ENCODE measurements around the gene LIPJ.

Gene LIPJ

GRCh38 chr10:88586462-88586861 lies at the start of gene LIPJ:
Gene LIPJ (plus strand): TSS chr10:88586762. CDS start chr10:88590688, 3,926 bp downstream.
- DNase-seq (ENCODE audit: low read depth in 3 of 3), result no peak

GRCh38 chr10:88537322-88537721 lies 49.2 kb upstream of the LIPJ start:
- DNase-seq (ENCODE audit: low read depth in 3 of 3), result no peak

GRCh38 chr10:88538048-88538447 lies 48.5 kb upstream of the LIPJ start:
- no peak for DNase-seq (ENCODE audit: low read depth in 3 of 3)

- no peak for DNase-seq (ENCODE audit: low read depth in 3 of 3)
These were observed 46.2 kb upstream of the LIPJ start for GRCh38 chr10:88540351-88540750.

GRCh38 chr10:88541116-88541626 lies 45.4 kb upstream of the LIPJ start:
- no peak for DNase-seq (ENCODE audit: low read depth in 3 of 3)

- no peak for DNase-seq (ENCODE audit: low read depth in 3 of 3)
These were observed 44.0 kb upstream of the LIPJ start for GRCh38 chr10:88542522-88542921.

- DNase-seq (ENCODE audit: low read depth in 3 of 3), result no peak
These were observed 42.3 kb upstream of the LIPJ start for GRCh38 chr10:88544140-88544870.

GRCh38 chr10:88545359-88545758 lies 41.2 kb upstream of the LIPJ start:
- DNase-seq (ENCODE audit: low read depth in 3 of 3), result no peak

- DNase-seq (ENCODE audit: low read depth in 3 of 3), result no peak
These were observed 40.1 kb upstream of the LIPJ start for GRCh38 chr10:88546497-88546896.

GRCh38 chr10:88551246-88551645 lies 35.3 kb upstream of the LIPJ start:
- DNase-seq (ENCODE audit: low read depth in 3 of 3), result no peak

GRCh38 chr10:88553116-88553752 lies 33.3 kb upstream of the LIPJ start:
- no peak for DNase-seq (ENCODE audit: low read depth in 3 of 3)

- DNase-seq (ENCODE audit: low read depth in 3 of 3), result no peak
These were observed 31.2 kb upstream of the LIPJ start for GRCh38 chr10:88555190-88555908.

GRCh38 chr10:88557256-88557655 lies 29.3 kb upstream of the LIPJ start:
- DNase-seq (ENCODE audit: low read depth in 3 of 3), result no peak

- DNase-seq (ENCODE audit: low read depth in 3 of 3), result no peak
These were observed 28.9 kb upstream of the LIPJ start for GRCh38 chr10:88557658-88558057.

- DNase-seq (ENCODE audit: low read depth in 3 of 3), result no peak
These were observed 24.4 kb upstream of the LIPJ start for GRCh38 chr10:88562152-88562551.

- no peak for DNase-seq (ENCODE audit: low read depth in 3 of 3)
These were observed 21.5 kb upstream of the LIPJ start for GRCh38 chr10:88565072-88565471.

- DNase-seq (ENCODE audit: low read depth in 3 of 3), result no peak
These were observed 4.2 kb upstream of the LIPJ start for GRCh38 chr10:88582411-88582805.

- peak; percentile 38 to 68 (median 46) for DNase-seq (ENCODE audit: low read depth in 3 of 3)
These were observed 3.6 kb upstream of the LIPJ start, which contains the start of gene RNLS for GRCh38 chr10:88582806-88583583. Gene RNLS (minus strand): TSS chr10:88583318.

- no peak for DNase-seq (ENCODE audit: low read depth in 3 of 3)
These were observed 3.0 kb upstream of the LIPJ start for GRCh38 chr10:88583584-88583957.

GRCh38 chr10:88592381-88592780 lies 5.8 kb downstream of the LIPJ start:
- no peak for DNase-seq (ENCODE audit: low read depth in 3 of 3)

GRCh38 chr10:88592906-88593305 lies 6.3 kb downstream of the LIPJ start:
- no peak for DNase-seq (ENCODE audit: low read depth in 3 of 3)

- DNase-seq (ENCODE audit: low read depth in 3 of 3), result no peak
These were observed 7.9 kb downstream of the LIPJ start for GRCh38 chr10:88594482-88594881.

All from stimulated activated CD4-positive, alpha-beta T cell treated with anti-CD3 and anti-CD28 coated beads, TNF-alpha, amount 100 ng/mL, for 48 hours (primary cell).